ENCODE results near the gene ANO3.

- TF ChIP-seq, protein P1, sequence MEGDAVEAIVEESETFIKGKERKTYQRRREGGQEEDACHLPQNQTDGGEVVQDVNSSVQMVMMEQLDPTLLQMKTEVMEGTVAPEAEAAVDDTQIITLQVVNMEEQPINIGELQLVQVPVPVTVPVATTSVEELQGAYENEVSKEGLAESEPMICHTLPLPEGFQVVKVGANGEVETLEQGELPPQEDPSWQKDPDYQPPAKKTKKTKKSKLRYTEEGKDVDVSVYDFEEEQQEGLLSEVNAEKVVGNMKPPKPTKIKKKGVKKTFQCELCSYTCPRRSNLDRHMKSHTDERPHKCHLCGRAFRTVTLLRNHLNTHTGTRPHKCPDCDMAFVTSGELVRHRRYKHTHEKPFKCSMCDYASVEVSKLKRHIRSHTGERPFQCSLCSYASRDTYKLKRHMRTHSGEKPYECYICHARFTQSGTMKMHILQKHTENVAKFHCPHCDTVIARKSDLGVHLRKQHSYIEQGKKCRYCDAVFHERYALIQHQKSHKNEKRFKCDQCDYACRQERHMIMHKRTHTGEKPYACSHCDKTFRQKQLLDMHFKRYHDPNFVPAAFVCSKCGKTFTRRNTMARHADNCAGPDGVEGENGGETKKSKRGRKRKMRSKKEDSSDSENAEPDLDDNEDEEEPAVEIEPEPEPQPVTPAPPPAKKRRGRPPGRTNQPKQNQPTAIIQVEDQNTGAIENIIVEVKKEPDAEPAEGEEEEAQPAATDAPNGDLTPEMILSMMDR (IDR thresholded peaks at IDR 0.05), result no peak
- no peak for TF ChIP-seq POLR2A (IDR thresholded peaks at IDR 0.05)
These were observed 371.7 kb downstream of the ANO3 start for GRCh38 chr11:26703411-26704191.
